GM18507 (cell line): ENCODE measurements around the gene TRIAP1.

Experiments used
- DNase-seq: peaks from one replicate; pipeline ENCODE4 v3.0.0; 2011; ENCODE audit warnings: low read depth; ENCODE audit not compliant: insufficient read length; ENCODE audit errors: extremely low spot score
- FAIRE-seq: peaks from 2 replicates; lab custom pipeline; 2011; peaks lifted over from hg19 to GRCh38; lab: Jason Lieb, UNC

The TRIAP1 gene

GRCh38 chr12:120438495-120439198 is 7.5 kb downstream of the TRIAP1 start:
- DNase-seq (no peak), FAIRE-seq (no peak)

- FAIRE-seq (peak; percentile 98), DNase-seq (peak; percentile 97)
Observed at GRCh38 chr12:120437735-120438494, 8.3 kb downstream of the TRIAP1 start, which contains the start of gene COX6A1. COX6A1 (plus strand) TSS chr12:120438113; CDS start chr12:120438127, 14 bp downstream.

GRCh38 chr12:120432772-120433525 is 13.2 kb downstream of the TRIAP1 start:
- FAIRE-seq, result no peak
- no peak for DNase-seq

- FAIRE-seq, result no peak
- no peak for DNase-seq
Observed at GRCh38 chr12:120429368-120429767, 16.8 kb downstream of the TRIAP1 start.

GRCh38 chr12:120428597-120429229 is 17.5 kb downstream of the TRIAP1 start:
- DNase-seq (no peak), FAIRE-seq (no peak)

DNA sequence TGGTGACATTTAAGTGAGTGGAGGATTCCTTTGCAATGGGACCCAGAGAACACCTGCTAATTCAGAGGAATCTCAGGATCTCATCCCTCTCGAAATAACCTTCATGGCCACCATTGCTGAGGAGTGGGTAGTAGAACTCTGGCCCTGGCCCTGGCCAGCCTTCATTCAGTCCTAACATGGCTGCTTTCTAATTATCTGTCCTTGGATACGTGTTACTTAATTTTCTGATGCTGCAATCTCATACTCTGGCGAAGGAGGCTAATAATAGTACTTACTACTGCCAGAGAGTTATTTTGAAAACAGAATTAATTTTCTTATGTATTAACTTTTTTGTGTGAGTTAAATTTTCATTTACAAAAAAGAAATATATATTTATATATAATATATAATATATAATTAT is 20.4 kb downstream of the TRIAP1 start:
- FAIRE-seq (no peak), DNase-seq (no peak)

GRCh38 chr12:120422892-120423456 is 23.2 kb downstream of the TRIAP1 start:
- no peak for FAIRE-seq
- no peak for DNase-seq

GRCh38 chr12:120421701-120422100 is 24.5 kb downstream of the TRIAP1 start:
- FAIRE-seq (no peak), DNase-seq (no peak)

DNA sequence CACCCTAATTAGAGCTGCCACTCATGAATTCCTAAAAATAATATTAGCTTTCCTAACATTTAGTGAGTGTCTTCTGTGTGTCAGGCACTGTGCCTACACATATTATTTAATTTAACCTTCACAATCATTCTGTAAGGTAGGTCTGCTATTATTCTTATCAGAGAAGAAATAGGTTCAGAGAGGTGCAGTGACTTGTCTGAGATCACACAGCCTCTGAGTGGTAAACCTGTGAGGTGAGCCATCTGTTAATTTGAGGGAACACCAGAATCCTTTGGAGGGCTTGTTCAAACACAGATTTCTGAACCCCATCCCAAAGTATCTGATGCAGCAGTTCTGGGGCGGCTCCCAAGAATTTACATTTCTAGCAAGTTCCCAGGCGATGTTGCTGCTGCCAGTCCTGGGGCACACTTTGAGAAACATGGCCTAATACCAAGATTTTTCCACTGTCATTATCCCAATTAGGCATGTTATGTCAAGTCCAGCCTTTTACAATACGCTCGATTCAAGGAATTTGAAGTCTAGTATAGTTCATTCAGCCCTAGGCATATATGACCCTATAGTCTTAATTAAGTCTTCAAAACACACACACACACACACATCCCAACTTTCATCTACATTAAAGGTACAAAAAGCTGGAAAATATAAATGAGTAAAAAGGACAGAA is 28.1 kb downstream of the TRIAP1 start:
- DNase-seq (no peak), FAIRE-seq (no peak)

DNA sequence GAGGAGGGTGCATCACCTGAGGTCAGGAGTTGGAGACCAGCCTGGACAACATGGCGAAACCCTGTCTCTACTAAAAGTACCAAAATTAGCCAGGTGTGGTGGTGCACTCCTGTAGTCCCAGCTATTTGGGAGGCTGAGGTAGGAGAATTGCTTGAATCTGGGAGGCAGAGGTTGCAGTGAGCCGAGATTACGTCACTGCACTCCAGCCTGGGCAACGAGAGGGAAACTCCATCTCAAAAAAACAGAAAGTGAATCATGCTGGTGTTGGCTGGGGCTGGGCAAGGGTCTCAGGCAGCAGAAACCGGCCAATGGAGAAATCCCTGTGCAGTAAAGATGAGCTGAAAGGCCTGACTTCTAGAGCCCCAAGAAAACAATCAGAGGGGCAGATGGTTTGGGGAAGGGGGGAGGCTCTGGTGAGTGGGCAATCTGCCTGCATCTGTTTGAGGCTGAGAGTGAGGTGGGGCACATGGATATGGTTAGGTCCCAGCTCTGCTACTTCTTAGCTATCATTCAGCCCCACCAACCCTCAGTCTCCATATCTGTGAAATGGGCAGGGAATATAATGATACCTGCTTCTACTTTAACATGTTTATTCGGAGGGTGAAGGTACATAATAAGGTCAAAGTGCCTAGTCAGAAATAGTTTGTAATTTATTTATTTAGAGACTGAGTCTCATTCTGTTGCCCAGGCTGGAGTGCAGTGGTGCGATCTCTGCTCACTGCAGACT is 29.5 kb downstream of the TRIAP1 start:
- no peak for FAIRE-seq
- no peak for DNase-seq

DNA sequence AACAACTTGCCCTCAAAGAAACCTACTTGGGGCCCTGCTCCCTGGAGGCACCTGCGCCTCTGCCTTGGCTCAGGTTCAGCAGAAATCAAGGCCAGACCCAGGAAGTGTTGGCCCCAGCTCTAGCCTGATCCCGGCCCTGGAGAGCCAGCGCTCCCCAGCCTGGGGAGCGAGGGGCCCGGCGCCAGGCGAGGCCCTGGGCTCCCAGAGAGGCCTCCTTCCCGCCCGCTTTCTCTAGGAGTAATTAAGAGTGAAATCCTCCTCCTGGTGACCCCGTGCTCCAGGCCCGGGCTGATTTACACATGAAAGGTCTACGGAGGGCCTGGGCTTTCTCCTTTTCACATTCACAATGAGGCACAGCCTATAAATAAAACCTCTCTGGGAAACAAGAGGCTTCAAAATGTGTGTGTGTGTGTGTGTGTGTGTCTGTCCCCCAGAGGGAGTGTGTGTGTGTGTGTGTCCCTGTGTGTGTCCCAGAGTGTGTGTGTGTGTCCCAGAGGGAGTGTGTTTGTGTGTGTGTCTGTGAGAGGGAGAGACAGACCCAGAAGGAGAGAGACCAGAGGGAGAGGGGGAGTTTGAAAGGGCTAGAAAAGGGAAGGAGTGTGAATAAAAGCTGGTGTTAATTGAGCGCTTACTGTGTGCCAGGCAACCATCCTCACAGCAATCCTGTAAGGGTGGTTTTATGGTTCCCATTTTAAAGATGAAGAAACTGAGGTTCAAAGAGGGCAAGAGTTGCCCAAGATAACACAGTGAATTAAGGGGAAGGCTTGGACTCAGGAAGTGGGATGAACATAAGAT is 32.1 kb downstream of the TRIAP1 start:
- no peak for FAIRE-seq
- DNase-seq, result no peak

DNA sequence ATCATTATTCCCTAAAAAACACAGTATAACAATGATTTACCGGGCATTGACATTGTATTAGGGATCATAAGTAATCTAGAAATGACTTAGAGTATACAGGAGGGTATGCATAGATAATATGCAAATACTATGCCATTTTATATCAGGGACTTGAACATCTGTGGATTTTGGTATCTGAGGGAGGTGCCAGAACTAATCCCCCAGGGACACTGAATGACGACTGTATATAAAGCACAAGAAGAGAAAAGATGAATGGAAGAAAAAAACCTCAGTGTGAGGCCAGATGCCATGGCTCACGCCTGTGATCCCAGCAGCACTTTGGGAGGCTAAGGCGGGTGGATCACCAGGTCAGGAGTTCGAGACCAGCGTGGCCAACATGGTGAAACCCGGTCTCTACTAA is 33.8 kb downstream of the TRIAP1 start:
- DNase-seq (no peak), FAIRE-seq (no peak)

DNA sequence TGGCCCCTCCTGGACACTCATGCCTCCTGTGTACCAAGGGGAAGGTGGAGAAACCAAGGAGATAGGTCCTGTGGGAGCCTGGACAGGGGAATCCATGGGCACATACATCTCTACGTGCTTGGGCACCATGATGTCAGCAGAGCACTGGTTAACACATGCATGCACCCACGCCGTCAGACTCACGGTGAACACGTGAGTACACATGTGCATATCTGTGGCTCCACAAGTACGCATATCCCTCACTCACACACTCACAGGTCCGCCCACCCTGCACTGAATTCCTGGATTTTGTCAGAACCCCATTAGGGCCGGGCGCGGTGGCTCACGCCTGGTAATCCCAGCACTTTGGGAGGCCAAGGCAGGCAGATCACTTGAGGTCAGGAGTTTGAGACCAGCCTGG is 37.4 kb downstream of the TRIAP1 start:
- DNase-seq (no peak), FAIRE-seq (no peak)

- no peak for FAIRE-seq
- no peak for DNase-seq
Observed at GRCh38 chr12:120406553-120406952, 39.6 kb downstream of the TRIAP1 start.

DNA sequence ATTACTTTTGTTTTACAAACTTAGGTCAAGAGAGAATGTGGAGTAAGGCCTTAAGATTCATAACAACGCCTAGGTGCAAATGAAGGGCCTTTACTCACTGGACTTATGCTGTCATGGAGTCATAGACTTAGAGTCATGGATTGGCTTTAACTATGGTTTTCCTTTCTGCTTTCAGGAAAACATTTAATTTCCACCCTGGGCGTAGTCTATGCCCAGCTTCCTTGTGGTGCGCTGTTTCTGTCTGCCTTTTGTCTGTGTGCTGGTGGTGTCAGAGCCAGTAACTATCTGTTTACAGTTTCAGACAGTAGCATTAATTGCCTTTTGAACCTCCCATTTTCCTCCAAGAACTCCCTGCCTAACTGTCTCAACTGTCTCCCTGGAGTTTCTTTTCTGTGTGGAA is 40.1 kb downstream of the TRIAP1 start:
- no peak for FAIRE-seq
- no peak for DNase-seq

GRCh38 chr12:120404271-120404670 is 41.9 kb downstream of the TRIAP1 start:
- DNase-seq (no peak), FAIRE-seq (no peak)

- DNase-seq (no peak), FAIRE-seq (no peak)
Observed at GRCh38 chr12:120403869-120404268, 42.3 kb downstream of the TRIAP1 start.

DNA sequence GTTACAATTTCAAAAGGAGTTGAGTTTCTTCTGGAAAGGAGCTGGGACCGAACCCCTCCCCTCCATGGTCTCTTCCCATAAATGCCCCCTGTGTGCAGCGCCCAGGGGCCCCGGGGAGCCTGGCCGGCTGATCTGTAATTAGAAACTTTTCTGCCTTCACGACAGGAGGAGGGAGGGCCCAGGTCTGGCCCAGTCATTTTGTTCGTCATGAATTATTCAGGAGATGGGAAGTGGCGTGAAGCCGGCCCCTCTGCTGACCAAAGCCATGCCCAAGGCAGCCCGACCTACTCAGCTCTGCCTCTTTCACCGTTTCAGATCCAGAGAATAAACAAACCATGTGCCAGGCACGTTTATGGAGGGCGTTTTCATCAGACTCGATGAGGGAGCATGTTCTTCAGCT is 44.0 kb downstream of the TRIAP1 start:
- no peak for DNase-seq

More for the DNA sequence above, 44.0 kb downstream of the TRIAP1 start:
- no peak for FAIRE-seq
